Lower leg skin (tissue), 3 donors: Measurements from ENCODE around the gene CRX.

Experiments
- CTCF ChIP-seq, 3 donors: fragments of 450-650 bp; IDR thresholded peaks; one replicate each; pipeline ENCODE4 v1.5.1; 2016; ENCODE audit warnings: antibody characterized with exemption in 3 of 3, mild to moderate bottlenecking in 3 of 3, moderate library complexity in 2 of 3
- POLR2A ChIP-seq, 2 donors: fragments of 450-650 bp; IDR thresholded peaks; one replicate each; pipeline ENCODE4 v1.6.1; 2016 to 2017; ENCODE audit warnings: antibody characterized with exemption in 2 of 2, mild to moderate bottlenecking in 1 of 2, moderate library complexity in 1 of 2

- TF ChIP-seq POLR2A (IDR thresholded peaks at IDR 0.05) (peak in 1 of 2 donors; percentile 80), CTCF (IDR thresholded peaks at IDR 0.05) (no peak)
These were observed 43.4 kb upstream of the CRX start, which contains the start of gene SELENOW for GRCh38 chr19:47778049-47778953.
